ACC112 (cell line): ENCODE measurements around the gene SLC7A4.

Experiments used
- H2AFZ ChIP-seq: fragments of 200-600 bp; sonication (generic); one replicate; pipeline ENCODE4 v1.6.0; 2017; ENCODE audit warnings: antibody characterized with exemption, low read length; ENCODE audit not compliant: unreplicated experiment
- H3K27ac ChIP-seq: fragments of 200-600 bp; sonication (generic); 2 replicates; pipeline ENCODE4 v1.5.1; 2014; ENCODE audit warnings: low read depth, mild to moderate bottlenecking, antibody characterized with exemption, low read length, moderate library complexity
- H3K27me3 ChIP-seq: fragments of 200-600 bp; sonication (generic); 2 replicates; pipeline ENCODE4 v1.6.1; 2014; ENCODE audit warnings: mild to moderate bottlenecking, antibody characterized with exemption, low read length, moderate library complexity, mixed read lengths; ENCODE audit not compliant: insufficient read depth
- H3K36me3 ChIP-seq: fragments of 200-600 bp; sonication (generic); 2 replicates; pipeline ENCODE4 v1.6.1; 2016; ENCODE audit warnings: mild to moderate bottlenecking, antibody characterized with exemption, low read length, moderate library complexity, mixed read lengths; ENCODE audit not compliant: insufficient read depth
- H3K4me1 ChIP-seq: fragments of 200-600 bp; sonication (generic); one replicate; pipeline ENCODE4 v1.6.1; 2016; ENCODE audit warnings: low read length, mixed read lengths; ENCODE audit not compliant: insufficient read depth, unreplicated experiment, control insufficient read depth
- H3K4me3 ChIP-seq: fragments of 200-600 bp; sonication (generic); 2 replicates; pipeline ENCODE4 v1.5.1; 2014; ENCODE audit warnings: mild to moderate bottlenecking, low read depth, low read length
- H3K79me2 ChIP-seq: fragments of 200-600 bp; sonication (generic); one replicate; pipeline ENCODE4 v1.6.0; 2016; ENCODE audit warnings: low read length; ENCODE audit not compliant: control insufficient read depth, unreplicated experiment, insufficient read depth

Gene SLC7A4

GRCh38 chr22:21034989-21035388 is 2.6 kb upstream of the SLC7A4 start:
- no peaks in the 10 kb centered on the region; the same call in 1 of the 2 replicates for H3K27me3 ChIP-seq
- H3K27ac ChIP-seq, result no peak overlapping the region
- no peak overlapping the region for H3K4me3 ChIP-seq
- peaks cover 12% of the 10 kb centered on the region for H3K4me1 ChIP-seq
- H2AFZ ChIP-seq, result no peak overlapping the region
- H3K36me3 ChIP-seq, result no peaks in the 10 kb centered on the region
- no peaks in the 10 kb centered on the region for H3K79me2 ChIP-seq

- Histone ChIP-seq H3K27me3 (no peaks in the 10 kb centered on the region; the same call in 1 of the 2 replicates), H2AFZ (no peak overlapping the region), H3K4me3 (no peak overlapping the region), H3K79me2 (no peaks in the 10 kb centered on the region), H3K4me1 (peaks cover 12% of the 10 kb centered on the region), H3K36me3 (no peaks in the 10 kb centered on the region), H3K27ac (no peak overlapping the region)
Observed at GRCh38 chr22:21033895-21034294, 1.5 kb upstream of the SLC7A4 start.

- Histone ChIP-seq H2AFZ (no peak overlapping the region), H3K27ac (no peak overlapping the region), H3K4me3 (no peak overlapping the region), H3K27me3 (no peaks in the 10 kb centered on the region; the same call in 1 of the 2 replicates), H3K4me1 (peaks cover 7% of the 10 kb centered on the region), H3K36me3 (no peaks in the 10 kb centered on the region), H3K79me2 (no peaks in the 10 kb centered on the region)
Observed at GRCh38 chr22:21032868-21033688, 717 bp upstream of the SLC7A4 start.

- H3K4me1 ChIP-seq, result no peaks in the 10 kb centered on the region
- no peak overlapping the region for H2AFZ ChIP-seq
- no peak overlapping the region for H3K4me3 ChIP-seq
- H3K27me3 ChIP-seq, result no peaks in the 10 kb centered on the region; the same call in 1 of the 2 replicates
- H3K27ac ChIP-seq, result no peak overlapping the region
- H3K36me3 ChIP-seq, result no peaks in the 10 kb centered on the region
- H3K79me2 ChIP-seq, result no peaks in the 10 kb centered on the region
Observed at GRCh38 chr22:21031545-21032036, 770 bp downstream of the SLC7A4 start.

- Histone ChIP-seq H3K4me1 (no peaks in the 10 kb centered on the region), H3K4me3 (no peak overlapping the region), H3K36me3 (no peaks in the 10 kb centered on the region), H3K79me2 (no peaks in the 10 kb centered on the region), H2AFZ (no peak overlapping the region), H3K27me3 (no peaks in the 10 kb centered on the region; the same call in 1 of the 2 replicates), H3K27ac (no peak overlapping the region)
Observed at GRCh38 chr22:21030621-21031544, 1.5 kb downstream of the SLC7A4 start.

- H3K36me3 ChIP-seq, result no peaks in the 10 kb centered on the region
- no peaks in the 10 kb centered on the region for H3K4me1 ChIP-seq
- H2AFZ ChIP-seq, result no peak overlapping the region
- H3K79me2 ChIP-seq, result no peaks in the 10 kb centered on the region
- H3K27ac ChIP-seq, result no peak overlapping the region
- H3K4me3 ChIP-seq, result no peak overlapping the region
- H3K27me3 ChIP-seq, result no peaks in the 10 kb centered on the region; the same call in 1 of the 2 replicates
Observed at GRCh38 chr22:21030032-21030431, 2.3 kb downstream of the SLC7A4 start.

DNA sequence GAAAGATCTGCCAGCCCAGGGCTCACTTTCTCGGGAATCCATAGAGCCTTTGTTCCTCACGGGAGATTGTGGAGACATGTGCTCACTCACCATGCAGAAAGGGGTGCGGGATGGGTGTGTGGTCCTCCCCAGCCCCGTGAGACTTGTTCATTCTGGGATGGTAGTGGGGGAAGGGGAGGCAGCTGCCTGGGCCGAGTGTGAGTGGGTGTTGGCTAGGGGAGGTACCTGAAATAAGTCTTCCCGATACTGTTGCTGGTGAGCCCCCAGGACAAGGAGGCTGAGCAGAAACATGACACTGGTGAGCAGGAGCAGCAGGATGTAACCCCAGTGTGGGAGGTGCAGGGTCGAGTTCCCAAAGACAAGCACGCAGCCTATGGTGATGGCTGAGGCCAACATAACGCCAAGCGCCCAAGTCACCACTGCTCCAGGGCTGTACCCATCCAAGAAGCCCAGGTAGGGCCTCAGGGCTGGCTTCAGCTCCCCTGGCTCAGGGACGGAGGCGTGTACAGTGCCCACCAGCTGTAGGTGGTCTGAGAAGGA is 2.8 kb downstream of the SLC7A4 start:
- no peak overlapping the region for H3K27ac ChIP-seq

GRCh38 chr22:21028277-21029251 is 3.8 kb downstream of the SLC7A4 start:
- H3K27ac ChIP-seq, result no peak overlapping the region
- no peaks in the 10 kb centered on the region for H3K36me3 ChIP-seq
- H2AFZ ChIP-seq, result no peak overlapping the region
- H3K4me3 ChIP-seq, result no peak overlapping the region
- H3K79me2 ChIP-seq, result no peaks in the 10 kb centered on the region
- H3K27me3 ChIP-seq, result no peaks in the 10 kb centered on the region; the same call in 1 of the 2 replicates
- H3K4me1 ChIP-seq, result no peaks in the 10 kb centered on the region

More for the DNA sequence above, 2.8 kb downstream of the SLC7A4 start:
- no peaks in the 10 kb centered on the region for H3K36me3 ChIP-seq
- no peak overlapping the region for H2AFZ ChIP-seq
- no peaks in the 10 kb centered on the region for H3K79me2 ChIP-seq
- H3K4me1 ChIP-seq, result no peaks in the 10 kb centered on the region
- no peak overlapping the region for H3K4me3 ChIP-seq
- H3K27me3 ChIP-seq, result no peaks in the 10 kb centered on the region; the same call in 1 of the 2 replicates

DNA sequence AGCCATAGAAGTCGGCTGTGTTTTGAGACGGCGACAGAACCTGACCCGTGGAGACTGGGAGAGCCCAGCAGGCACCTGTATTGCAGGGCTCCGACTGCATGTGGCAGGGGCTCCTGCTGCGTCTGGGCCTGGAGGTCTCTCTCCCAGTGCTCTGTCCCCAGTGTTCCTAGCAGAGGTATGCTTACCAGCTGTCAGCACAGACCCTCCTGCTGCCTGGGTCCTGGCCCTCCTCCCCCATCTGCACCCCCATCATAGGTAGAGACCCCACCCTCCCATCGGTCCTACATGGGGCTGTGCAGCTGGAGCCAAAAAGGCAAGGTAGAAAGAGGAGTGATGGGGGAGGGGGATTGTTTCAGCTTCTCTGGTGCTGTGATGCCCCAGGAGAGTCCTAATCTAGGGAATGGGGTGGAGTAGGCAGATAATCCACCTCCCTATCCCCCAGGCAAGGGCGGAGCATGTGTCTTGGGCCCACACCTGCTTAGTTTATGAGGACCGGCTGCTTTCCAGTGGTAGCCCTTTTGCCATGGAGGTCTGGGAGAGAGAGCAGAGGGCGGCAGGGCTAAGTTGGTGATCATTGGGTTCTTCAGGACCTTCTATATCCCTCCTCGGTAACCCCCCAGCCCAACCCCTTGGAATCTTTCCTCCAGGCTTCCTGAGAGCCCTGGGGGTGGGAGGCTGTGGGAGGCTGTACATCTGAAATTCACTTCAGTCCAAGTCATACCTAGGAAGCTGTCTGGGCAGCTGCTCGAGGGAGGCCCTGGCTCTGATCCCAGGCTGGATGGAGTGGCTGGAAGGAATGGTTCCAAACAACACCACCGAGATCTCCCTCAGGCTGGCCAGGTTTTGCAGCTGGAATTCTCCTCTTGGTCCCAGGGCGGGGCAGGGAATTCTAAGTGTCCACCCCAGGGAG is 5.3 kb downstream of the SLC7A4 start:
- Histone ChIP-seq H3K27me3 (no peaks in the 10 kb centered on the region; the same call in 1 of the 2 replicates), H3K36me3 (no peaks in the 10 kb centered on the region), H3K4me3 (no peak overlapping the region), H2AFZ (no peak overlapping the region), H3K79me2 (no peaks in the 10 kb centered on the region), H3K27ac (no peak overlapping the region), H3K4me1 (no peaks in the 10 kb centered on the region)
